Gastrocnemius medialis (tissue), 4 donors: ENCODE data around the gene AHCY.

Experiments
- POLR2A ChIP-seq, 2 donors: fragments of 450-650 bp; IDR thresholded peaks; one replicate each; pipeline ENCODE4 v1.6.1; 2017; ENCODE audit warnings: antibody characterized with exemption in 2 of 2, mild to moderate bottlenecking in 2 of 2, moderate library complexity in 2 of 2
- TF ChIP-seq, protein P1 (sequence below), 5 experiments: fragments of 450-650 bp in 3 of 5; fragments of 200-600 bp in 2 of 5; sonication (generic) in 2 of 5; IDR thresholded peaks in 4 of 5; conservative IDR thresholded peaks in 1 of 5; 1 replicate in 4 of 5; 2 replicates in 1 of 5; pipeline ENCODE4 v1.5.1; 2016 to 2019; ENCODE audit warnings: antibody characterized with exemption in 5 of 5, mild to moderate bottlenecking in 3 of 5, moderate library complexity in 3 of 5

DNA sequence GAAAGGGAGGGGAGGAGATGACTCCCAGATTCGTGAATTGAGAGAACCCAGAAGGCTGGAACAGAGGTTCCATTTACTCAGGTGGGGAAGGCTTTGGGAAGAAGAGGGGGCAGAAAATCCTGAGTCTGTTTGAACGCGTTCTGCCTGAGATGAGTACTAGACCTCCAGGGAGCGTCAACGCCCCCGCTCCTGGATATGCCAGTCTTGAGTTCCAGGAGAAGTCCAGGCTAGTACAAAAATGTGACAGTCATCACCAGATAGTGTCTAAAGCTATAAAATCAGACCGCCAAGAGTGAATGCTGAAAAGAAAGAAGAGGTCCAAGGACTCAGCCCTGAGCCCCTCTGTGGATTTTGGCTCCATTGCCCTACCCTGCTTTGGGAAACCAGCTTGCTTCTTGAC lies 8.6 kb downstream of the AHCY start:
- TF ChIP-seq, protein P1, sequence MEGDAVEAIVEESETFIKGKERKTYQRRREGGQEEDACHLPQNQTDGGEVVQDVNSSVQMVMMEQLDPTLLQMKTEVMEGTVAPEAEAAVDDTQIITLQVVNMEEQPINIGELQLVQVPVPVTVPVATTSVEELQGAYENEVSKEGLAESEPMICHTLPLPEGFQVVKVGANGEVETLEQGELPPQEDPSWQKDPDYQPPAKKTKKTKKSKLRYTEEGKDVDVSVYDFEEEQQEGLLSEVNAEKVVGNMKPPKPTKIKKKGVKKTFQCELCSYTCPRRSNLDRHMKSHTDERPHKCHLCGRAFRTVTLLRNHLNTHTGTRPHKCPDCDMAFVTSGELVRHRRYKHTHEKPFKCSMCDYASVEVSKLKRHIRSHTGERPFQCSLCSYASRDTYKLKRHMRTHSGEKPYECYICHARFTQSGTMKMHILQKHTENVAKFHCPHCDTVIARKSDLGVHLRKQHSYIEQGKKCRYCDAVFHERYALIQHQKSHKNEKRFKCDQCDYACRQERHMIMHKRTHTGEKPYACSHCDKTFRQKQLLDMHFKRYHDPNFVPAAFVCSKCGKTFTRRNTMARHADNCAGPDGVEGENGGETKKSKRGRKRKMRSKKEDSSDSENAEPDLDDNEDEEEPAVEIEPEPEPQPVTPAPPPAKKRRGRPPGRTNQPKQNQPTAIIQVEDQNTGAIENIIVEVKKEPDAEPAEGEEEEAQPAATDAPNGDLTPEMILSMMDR (IDR thresholded peaks at IDR 0.05 in 4 of 5, conservative IDR thresholded peaks at IDR 0.05 in 1 of 5) = no peak
- TF ChIP-seq POLR2A (IDR thresholded peaks at IDR 0.05) = no peak
